Mucosa of rectum (tissue), 2 donors: ENCODE results near the gene GNAI3.

Experiments
- H3K27ac ChIP-seq, 2 donors: one replicate each; pipeline ENCODE4 v1.7.0; 2013; ENCODE audit warnings: inconsistent platforms in 2 of 2, low read depth in 2 of 2, low read length in 2 of 2
- H3K27me3 ChIP-seq, 2 donors: one replicate each; pipeline ENCODE4 v1.7.0; 2013; ENCODE audit warnings: low read length in 2 of 2; ENCODE audit not compliant: control insufficient read depth in 2 of 2, insufficient read depth in 2 of 2
- H3K36me3 ChIP-seq, 2 donors: one replicate each; pipeline ENCODE4 v1.7.0; 2013; ENCODE audit warnings: low read length in 2 of 2; ENCODE audit not compliant: control insufficient read depth in 2 of 2, insufficient read depth in 2 of 2
- H3K4me1 ChIP-seq, 2 donors: one replicate each; pipeline ENCODE4 v1.7.0; 2013; ENCODE audit warnings: low read length in 2 of 2, mild to moderate bottlenecking in 1 of 2; ENCODE audit not compliant: control insufficient read depth in 2 of 2, insufficient read depth in 2 of 2
- H3K4me3 ChIP-seq, 2 donors: one replicate each; pipeline ENCODE4 v1.7.0; 2013; ENCODE audit warnings: low read length in 2 of 2
- H3K9ac ChIP-seq, 2 donors: one replicate each; pipeline ENCODE4 v1.7.0; 2013; ENCODE audit warnings: low read length in 2 of 2, low read depth in 1 of 2, mild to moderate bottlenecking in 1 of 2
- H3K9me3 ChIP-seq, 2 donors: one replicate each; pipeline ENCODE4 v1.7.0; 2013; ENCODE audit warnings: low read length in 2 of 2; ENCODE audit not compliant: control insufficient read depth in 2 of 2
- donor health status: healthy.
- donor health status: Normal muscosa, but diverticular disease.

Gene GNAI3

DNA sequence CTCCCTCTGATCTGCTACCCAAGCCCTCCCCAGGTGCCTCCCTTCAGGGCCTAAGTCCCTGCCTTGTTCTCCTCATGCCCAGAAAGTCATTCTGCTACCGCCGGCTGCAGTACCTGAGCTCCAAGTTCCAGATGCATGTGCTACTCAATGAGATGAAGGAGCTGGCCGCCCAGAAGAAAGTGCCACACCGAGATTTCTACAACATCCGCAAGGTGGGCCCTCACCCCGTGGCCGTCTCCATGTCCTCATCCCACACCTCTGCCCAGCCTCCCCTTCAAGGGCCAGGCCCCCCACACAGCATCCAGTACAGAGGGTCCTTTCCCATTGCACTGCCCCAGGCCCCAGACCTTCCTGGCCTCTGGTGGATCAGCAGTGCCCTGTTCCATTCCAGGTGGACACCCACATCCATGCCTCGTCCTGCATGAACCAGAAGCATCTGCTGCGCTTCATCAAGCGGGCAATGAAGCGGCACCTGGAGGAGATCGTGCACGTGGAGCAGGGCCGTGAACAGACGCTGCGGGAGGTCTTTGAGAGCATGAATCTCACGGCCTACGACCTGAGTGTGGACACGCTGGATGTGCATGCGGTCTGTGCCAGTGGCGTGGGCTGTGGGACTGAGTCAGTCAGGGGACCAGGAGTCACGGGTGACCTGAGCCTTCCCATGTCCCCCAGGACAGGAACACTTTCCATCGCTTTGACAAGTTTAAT, 79.4 kb downstream of the GNAI3 start:
- no peaks in the 10 kb centered on the region for H3K27me3 ChIP-seq
- H3K9me3 ChIP-seq: no peaks in the 10 kb centered on the region
- H3K4me3 ChIP-seq: no peak overlapping the region
- H3K36me3 ChIP-seq: peaks cover 42% of the 10 kb centered on the region in 2 donors
- peaks cover 9 to 14% of the 10 kb centered on the region in 2 donors for H3K4me1 ChIP-seq
- H3K9ac ChIP-seq: no peak overlapping the region
- no peak overlapping the region for H3K27ac ChIP-seq

DNA sequence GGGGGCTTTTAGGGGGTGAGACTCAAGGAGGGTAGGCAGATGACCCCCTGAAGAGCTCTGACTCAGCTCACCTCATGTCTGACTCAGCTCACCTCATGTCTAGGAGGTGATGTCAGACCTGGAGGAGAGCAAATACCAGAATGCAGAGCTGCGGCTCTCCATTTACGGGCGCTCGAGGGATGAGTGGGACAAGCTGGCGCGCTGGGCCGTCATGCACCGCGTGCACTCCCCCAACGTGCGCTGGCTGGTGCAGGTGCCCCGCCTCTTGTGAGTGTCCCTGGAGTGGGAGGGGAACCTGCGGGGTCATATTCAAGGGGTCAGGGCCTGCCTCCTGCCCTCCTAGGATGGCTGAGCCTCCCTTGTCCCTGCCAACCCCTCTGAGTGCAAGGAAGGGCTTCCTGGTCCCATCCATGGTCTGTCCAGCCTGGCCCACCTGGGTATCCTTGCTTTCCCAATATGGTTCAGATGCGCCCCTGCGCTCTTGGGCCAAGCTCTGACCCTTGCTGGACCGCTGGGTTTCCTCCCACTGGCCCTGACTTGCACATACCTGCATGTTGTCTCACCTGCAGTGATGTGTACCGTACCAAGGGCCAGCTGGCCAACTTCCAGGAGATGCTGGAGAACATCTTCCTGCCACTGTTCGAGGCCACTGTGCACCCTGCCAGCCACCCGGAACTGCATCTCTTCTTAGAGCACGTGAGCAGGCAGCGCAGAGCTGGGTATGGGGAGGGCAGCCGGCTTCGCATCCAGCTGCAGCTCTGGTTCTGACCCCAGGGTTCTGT, 80.3 kb downstream of the GNAI3 start:
- Histone ChIP-seq H3K9me3 (no peaks in the 10 kb centered on the region), H3K36me3 (peaks cover 42% of the 10 kb centered on the region in 2 donors), H3K4me3 (no peak overlapping the region), H3K9ac (no peak overlapping the region), H3K4me1 (peaks cover 4 to 12% of the 10 kb centered on the region in 2 donors), H3K27me3 (no peaks in the 10 kb centered on the region), H3K27ac (no peak overlapping the region)

DNA sequence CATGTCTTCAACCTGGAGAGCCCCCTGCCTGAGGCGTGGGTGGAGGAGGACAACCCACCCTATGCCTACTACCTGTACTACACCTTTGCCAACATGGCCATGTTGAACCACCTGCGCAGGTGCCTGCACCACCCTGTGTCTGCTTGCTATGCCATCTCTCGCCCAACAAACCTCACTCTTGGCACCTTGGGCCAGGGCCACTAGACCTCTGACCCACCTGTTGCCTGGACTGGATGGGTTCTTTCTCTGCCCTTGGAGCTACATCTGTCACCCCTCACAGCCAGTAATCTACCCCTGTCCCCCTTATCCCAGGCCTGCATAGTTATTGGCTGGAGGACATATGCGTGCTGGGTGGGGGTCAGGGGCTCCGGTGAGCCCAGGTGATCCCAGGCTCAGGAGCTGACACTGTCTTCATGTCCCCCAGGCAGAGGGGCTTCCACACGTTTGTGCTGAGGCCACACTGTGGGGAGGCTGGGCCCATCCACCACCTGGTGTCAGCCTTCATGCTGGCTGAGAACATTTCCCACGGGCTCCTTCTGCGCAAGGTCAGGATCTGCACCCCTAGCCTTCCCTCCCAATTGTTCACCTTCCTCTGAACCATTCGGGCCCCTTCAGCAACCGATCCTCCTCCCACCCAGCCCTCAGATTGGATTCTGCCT, 81.1 kb downstream of the GNAI3 start:
- Histone ChIP-seq H3K36me3 (peaks cover 42% of the 10 kb centered on the region in 2 donors), H3K9me3 (no peaks in the 10 kb centered on the region), H3K9ac (no peak overlapping the region)

DNA sequence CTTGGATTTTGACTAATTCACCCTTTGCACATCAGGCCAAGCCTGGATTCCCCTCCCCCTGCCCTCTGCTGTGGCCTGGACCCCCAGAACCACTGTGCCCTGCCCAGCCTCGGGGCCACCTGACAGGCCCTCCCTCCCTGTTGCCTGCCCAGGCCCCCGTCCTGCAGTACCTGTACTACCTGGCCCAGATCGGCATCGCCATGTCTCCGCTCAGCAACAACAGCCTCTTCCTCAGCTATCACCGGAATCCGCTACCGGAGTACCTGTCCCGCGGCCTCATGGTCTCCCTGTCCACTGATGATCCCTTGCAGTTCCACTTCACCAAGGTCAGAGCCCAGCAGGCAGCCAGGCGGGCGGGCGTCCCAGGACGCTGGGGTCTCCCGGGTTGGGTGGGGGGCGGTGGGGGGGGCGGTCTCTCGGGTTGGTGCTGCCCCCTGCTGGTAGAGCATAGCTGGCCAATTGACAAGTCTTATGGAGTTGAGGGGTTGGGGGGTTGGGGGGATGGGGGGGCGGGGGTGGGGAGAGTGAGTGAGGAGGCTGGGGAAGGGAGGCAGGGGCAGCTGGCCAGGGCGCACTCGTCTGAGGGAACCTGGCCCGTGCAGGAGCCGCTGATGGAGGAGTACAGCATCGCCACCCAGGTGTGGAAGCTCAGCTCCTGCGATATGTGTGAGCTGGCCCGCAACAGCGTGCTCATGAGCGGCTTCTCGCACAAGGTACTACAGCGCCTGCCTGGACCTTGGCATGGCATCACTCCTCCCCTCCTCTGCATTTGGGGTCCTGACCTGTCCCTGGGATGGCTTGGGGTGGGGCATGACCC, 81.9 kb downstream of the GNAI3 start:
- Histone ChIP-seq H3K9me3 (no peaks in the 10 kb centered on the region), H3K27me3 (no peaks in the 10 kb centered on the region), H3K9ac (no peak overlapping the region), H3K27ac (no peak overlapping the region), H3K4me1 (peaks cover 8 to 10% of the 10 kb centered on the region in 2 donors), H3K4me3 (no peak overlapping the region), H3K36me3 (peaks cover 42% of the 10 kb centered on the region in 2 donors)

More for the DNA sequence above, 81.1 kb downstream of the GNAI3 start:
- Histone ChIP-seq H3K27me3 (no peaks in the 10 kb centered on the region), H3K4me3 (no peak overlapping the region), H3K4me1 (peaks cover 7 to 10% of the 10 kb centered on the region in 2 donors), H3K27ac (no peak overlapping the region)

DNA sequence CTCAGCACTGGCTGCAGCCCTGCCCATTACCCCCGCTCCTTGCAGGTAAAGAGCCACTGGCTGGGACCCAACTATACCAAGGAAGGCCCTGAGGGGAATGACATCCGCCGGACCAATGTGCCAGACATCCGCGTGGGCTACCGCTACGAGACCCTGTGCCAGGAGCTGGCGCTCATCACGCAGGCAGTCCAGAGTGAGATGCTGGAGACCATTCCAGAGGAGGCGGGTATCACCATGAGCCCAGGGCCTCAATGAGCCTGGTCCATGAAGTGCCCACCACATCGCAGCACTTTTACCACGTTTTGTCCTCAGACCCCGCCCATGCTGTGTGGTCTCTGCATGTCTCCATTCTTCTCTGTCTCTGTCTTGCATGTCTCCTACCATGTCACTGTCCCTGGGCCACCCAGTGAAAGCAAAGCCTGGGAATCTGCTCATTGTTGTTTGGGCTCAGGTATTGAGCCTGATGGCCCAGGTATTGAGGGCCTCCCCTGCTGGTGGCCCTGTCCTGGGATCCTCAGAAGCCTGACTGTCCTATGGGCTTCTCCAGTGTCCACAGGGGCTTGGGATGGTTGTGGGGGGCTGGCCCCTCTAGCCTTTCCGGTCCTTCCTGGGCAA, 82.6 kb downstream of the GNAI3 start:
- Histone ChIP-seq H3K36me3 (peaks cover 42% of the 10 kb centered on the region in 2 donors), H3K9ac (no peak overlapping the region), H3K9me3 (no peaks in the 10 kb centered on the region), H3K4me1 (peaks cover 8 to 10% of the 10 kb centered on the region in 2 donors), H3K27me3 (no peaks in the 10 kb centered on the region), H3K4me3 (no peak overlapping the region), H3K27ac (no peak overlapping the region)

DNA sequence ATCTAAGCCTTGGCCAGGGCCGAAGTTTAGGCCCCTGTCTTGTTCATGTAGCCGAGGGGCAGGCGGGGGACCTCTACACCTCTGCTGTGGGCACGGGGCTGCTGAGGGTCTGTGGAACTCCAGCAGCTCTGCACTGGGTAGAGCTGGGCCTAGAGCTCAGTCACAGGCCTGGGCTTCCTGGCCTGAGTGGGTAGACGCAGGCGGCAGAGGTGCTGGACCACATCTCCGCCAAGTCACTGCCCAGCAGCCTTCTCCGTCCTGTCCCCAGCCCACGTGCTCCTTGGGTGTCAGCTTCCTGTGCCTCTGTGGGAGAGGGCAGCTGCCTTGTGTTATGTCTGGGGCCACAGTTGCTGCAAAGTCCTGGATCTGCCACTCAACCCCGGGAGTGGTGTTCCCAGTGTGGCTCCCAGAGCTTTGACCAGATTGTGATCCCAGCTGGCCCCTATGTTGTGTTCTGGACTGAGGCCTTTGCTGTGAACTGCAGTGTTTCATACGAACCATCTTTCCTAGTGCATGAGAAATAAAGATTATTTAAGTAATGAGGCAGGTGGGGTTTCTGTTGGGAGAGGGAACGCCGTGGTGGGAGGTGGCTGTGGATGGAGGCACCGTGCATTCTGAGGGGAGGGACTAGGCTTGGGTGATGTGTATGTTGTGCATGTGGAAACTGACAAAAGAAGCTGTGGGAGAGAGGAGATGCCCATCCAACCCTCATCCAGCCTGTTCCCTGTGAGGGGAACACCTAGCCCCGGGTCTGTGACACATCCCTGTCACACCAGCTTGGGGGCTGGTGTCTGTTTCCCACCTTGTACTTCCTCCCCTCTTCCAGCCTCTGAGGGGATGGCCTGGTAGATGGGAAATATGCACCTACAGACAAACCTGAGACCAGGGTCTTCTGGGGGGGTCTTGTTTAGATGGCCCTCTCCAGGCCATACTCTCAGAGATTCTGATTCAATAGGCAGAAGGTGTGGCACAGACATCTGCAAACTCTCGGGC, 83.4 kb downstream of the GNAI3 start:
- Histone ChIP-seq H3K4me3 (no peak overlapping the region), H3K9me3 (no peaks in the 10 kb centered on the region), H3K4me1 (peaks cover 8 to 10% of the 10 kb centered on the region in 2 donors), H3K9ac (no peak overlapping the region), H3K27ac (peak overlapping the region in 1 of 2 donors; percentile 13), H3K27me3 (no peaks in the 10 kb centered on the region), H3K36me3 (peaks cover 40% of the 10 kb centered on the region in 2 donors)

DNA sequence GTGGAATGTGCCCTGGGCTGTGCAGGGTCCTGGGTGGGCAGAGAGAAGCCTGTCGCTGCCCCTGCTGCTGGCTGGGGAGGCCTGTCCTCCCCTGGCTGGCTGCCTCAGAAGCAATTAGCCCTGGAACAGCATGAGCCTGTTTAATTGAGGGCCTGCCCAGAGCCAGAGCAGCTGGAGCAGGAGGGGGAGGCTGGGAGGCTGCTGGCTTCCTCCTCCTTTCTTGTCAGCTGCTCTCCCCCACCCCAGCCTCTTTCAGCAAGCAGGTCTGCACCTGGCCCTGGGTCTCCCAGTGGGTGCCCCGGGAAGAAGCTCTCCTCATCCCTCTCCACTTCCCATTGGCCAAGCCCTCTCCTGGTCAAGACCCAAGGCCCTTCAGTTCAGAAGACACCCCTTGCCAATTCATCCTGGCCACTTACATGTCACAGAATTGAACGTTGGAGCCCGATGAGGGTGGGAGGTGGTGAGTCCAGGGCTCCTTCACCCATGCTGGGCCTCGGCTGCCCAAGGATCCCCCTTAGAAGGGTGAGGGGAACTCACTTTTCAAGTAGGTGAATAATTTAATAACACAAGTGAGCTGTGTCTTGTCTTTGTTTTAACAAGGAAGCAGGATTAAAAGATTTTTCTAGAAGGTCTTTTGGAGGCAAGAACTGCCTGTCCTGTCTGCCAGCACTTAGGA, 84.4 kb downstream of the GNAI3 start:
- peaks cover 8 to 10% of the 10 kb centered on the region in 2 donors for H3K4me1 ChIP-seq
- no peaks in the 10 kb centered on the region for H3K27me3 ChIP-seq
- H3K36me3 ChIP-seq: peaks cover 30% of the 10 kb centered on the region in 2 donors
- H3K9ac ChIP-seq: peak overlapping the region in 1 of 2 donors; percentile 10
- H3K27ac ChIP-seq: peak overlapping the region; percentile 16
- H3K4me3 ChIP-seq: no peak overlapping the region
- H3K9me3 ChIP-seq: no peaks in the 10 kb centered on the region

DNA sequence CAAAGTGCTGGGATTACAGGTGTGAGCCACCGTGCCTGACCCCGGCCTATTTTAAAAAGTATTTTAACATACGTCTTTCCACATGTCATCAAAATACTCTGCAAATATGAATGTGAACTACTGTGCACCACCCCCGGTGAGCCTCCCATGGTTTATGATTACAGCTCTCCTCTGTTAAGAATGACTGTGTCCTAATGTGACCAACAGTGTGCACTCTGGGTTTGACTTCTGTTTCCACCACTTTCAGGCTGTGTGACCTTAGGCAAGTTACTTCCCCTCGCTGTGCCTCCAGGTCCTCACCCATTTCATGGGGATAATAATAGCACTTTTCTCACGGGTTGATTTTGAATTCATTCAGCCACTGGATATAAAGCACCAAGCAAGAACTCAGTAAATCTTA, 85.9 kb downstream of the GNAI3 start:
- Histone ChIP-seq H3K4me3 (no peak overlapping the region), H3K4me1 (peaks cover 8 to 10% of the 10 kb centered on the region in 2 donors)

More for the DNA sequence above, 85.9 kb downstream of the GNAI3 start:
- Histone ChIP-seq H3K27me3 (no peaks in the 10 kb centered on the region), H3K9me3 (no peaks in the 10 kb centered on the region), H3K9ac (no peak overlapping the region), H3K27ac (no peak overlapping the region), H3K36me3 (peaks cover 15 to 17% of the 10 kb centered on the region in 2 donors)
